Measurements from ENCODE around the gene SWAP70.

Gene SWAP70

DNA sequence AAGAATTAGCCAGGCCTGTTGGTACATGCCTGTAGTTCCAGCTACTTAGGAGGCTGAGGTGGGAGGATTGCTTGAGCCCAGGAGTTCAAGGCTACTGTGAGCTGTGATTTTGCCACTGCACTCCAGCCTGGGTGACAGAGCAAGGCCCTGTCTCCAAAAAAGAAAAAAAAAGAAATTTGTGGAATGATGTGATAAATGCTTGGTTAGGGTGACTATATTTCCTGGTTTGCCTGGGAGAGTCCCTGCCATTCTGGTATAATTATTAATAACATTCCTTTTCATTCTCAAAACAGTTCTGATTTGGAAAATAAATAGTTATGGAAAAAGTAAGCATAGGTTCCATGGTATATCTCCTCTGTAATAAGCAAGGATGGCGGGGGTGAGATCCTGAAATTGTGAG is 74.8 kb downstream of the SWAP70 start:
- Histone ChIP-seq H3K4me1 (ENCODE audit: control insufficient read depth, low read length) (peaks cover 89% of the 10 kb centered on the region), H3K4me3 (ENCODE audit: low read length) (peak overlapping the region; percentile 59), H3K27me3 (ENCODE audit: control insufficient read depth, low read length) (no peaks in the 10 kb centered on the region), H4K20me1 (ENCODE audit: control insufficient read depth, insufficient read depth, low read depth, low read length) (peaks cover 2% of the 10 kb centered on the region; the same call in 1 of the 2 replicates), H3F3A (ENCODE audit: control insufficient read depth, insufficient read depth) (peaks cover 88% of the 10 kb centered on the region), H3K79me2 (ENCODE audit: control insufficient read depth, low read length) (peaks cover 78% of the 10 kb centered on the region), H3K27ac (ENCODE audit: low read depth, low read length) (peak overlapping the region; percentile 85), H3K4me2 (ENCODE audit: low read length) (peak overlapping the region; percentile 57), H3K36me3 (ENCODE audit: control insufficient read depth, low read length) (peaks cover 88% of the 10 kb centered on the region), H3K9me2 (replicated peaks; ENCODE audit: control insufficient read depth, low read length) (no peaks in the 10 kb centered on the region), H3K9me3 (ENCODE audit: control insufficient read depth, insufficient read depth, low read length) (no peaks in the 10 kb centered on the region)
- TF ChIP-seq, protein P1, sequence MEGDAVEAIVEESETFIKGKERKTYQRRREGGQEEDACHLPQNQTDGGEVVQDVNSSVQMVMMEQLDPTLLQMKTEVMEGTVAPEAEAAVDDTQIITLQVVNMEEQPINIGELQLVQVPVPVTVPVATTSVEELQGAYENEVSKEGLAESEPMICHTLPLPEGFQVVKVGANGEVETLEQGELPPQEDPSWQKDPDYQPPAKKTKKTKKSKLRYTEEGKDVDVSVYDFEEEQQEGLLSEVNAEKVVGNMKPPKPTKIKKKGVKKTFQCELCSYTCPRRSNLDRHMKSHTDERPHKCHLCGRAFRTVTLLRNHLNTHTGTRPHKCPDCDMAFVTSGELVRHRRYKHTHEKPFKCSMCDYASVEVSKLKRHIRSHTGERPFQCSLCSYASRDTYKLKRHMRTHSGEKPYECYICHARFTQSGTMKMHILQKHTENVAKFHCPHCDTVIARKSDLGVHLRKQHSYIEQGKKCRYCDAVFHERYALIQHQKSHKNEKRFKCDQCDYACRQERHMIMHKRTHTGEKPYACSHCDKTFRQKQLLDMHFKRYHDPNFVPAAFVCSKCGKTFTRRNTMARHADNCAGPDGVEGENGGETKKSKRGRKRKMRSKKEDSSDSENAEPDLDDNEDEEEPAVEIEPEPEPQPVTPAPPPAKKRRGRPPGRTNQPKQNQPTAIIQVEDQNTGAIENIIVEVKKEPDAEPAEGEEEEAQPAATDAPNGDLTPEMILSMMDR (IDR thresholded peaks at IDR 0.05; ENCODE audit: low read depth, low read length, poor library complexity, severe bottlenecking) = no peak
- TF ChIP-seq EZH2phosphoT487 (IDR thresholded peaks at IDR 0.05; ENCODE audit: borderline replicate concordance, low read length) = no peak

DNA sequence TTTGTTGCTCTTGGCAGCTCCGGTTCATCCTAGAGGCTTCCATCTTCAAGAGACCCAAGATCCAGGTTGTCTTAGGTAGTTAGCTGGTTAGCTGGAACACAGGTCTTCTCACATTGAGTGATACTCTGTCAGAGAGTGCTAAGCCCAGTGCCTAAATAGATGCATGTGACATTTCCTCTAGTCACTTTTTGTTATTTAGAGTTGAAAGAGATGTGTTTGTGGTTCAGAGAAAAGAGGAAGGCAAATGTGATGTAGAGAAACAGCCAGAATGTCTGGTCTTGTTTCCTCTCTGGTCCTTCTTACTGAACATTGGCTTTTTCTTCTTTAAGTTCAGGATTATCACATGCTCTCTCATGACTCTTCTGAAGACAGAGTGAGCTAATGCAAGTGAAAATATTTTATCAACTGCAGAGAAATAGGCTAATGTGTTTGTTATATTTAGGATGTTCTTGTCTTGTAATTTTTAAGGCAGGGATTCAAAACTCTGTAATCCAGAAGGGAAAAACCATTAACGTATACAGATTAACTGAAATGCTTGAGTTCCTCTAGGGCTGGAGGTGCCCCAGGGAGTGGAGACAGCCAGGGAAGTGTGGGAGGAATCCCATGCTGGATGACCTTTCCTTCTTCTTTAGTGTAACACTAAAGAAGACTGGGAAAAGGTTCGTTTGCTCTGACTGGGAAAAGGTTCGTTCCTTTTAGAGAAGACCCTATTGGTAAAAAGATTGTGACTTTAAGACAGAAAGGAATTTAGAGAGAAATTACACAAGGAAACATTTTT is 75.4 kb downstream of the SWAP70 start:
- Histone ChIP-seq H3F3A (ENCODE audit: control insufficient read depth, insufficient read depth) (peaks cover 87% of the 10 kb centered on the region), H3K36me3 (ENCODE audit: control insufficient read depth, low read length) (peaks cover 87% of the 10 kb centered on the region), H3K4me3 (ENCODE audit: low read length) (peak overlapping the region; percentile 59), H4K20me1 (ENCODE audit: control insufficient read depth, insufficient read depth, low read depth, low read length) (peaks cover 2% of the 10 kb centered on the region; the same call in 1 of the 2 replicates), H3K4me1 (ENCODE audit: control insufficient read depth, low read length) (peaks cover 89% of the 10 kb centered on the region), H3K79me2 (ENCODE audit: control insufficient read depth, low read length) (peaks cover 73% of the 10 kb centered on the region), H3K4me2 (ENCODE audit: low read length) (peak overlapping the region; percentile 57), H3K27me3 (ENCODE audit: control insufficient read depth, low read length) (no peaks in the 10 kb centered on the region), H3K9me2 (replicated peaks; ENCODE audit: control insufficient read depth, low read length) (no peaks in the 10 kb centered on the region), H3K27ac (ENCODE audit: low read depth, low read length) (peak overlapping the region; percentile 85), H3K9me3 (ENCODE audit: control insufficient read depth, insufficient read depth, low read length) (no peaks in the 10 kb centered on the region)
- TF ChIP-seq, protein P1 (IDR thresholded peaks at IDR 0.05; ENCODE audit: low read depth, low read length, poor library complexity, severe bottlenecking) = no peak
- TF ChIP-seq EZH2phosphoT487 (IDR thresholded peaks at IDR 0.05; ENCODE audit: borderline replicate concordance, low read length) = no peak

DNA sequence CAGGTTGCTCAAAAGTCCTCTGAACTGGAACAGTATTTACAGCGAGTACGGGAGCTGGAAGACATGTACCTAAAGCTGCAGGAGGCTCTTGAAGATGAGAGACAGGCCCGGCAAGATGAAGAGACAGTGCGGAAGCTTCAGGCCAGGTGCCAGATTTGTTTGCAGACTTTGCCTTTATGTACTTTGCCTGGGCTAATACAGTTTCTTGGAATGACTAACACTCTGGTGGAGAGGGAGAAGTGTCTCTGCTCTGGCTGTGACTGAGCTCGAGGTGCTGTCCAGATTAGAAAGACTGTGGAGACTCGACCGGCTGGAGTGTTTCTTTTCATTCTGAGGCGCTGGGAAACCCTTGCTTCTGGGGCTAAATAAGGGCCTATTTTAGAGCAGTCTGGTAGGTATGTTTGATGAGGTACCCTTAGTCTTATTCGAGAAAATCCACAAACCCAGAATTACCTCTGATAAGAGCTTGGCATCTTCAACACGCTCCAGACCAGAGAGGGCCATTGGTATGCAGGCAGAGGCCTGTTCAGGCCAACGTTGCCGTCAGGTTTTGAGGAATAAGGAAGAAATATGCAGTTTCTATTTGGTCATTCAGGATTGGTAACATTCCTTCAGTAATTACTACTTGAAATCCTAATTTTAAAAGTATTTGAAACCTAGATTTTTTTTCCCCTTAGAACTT is 76.5 kb downstream of the SWAP70 start:
- Histone ChIP-seq H3F3A (ENCODE audit: control insufficient read depth, insufficient read depth) (peaks cover 87% of the 10 kb centered on the region), H3K27ac (ENCODE audit: low read depth, low read length) (peak overlapping the region; percentile 85), H3K4me3 (ENCODE audit: low read length) (peak overlapping the region; percentile 14; the same call in 1 of the 2 replicates), H4K20me1 (ENCODE audit: control insufficient read depth, insufficient read depth, low read depth, low read length) (peaks cover 2% of the 10 kb centered on the region; the same call in 1 of the 2 replicates), H3K36me3 (ENCODE audit: control insufficient read depth, low read length) (peaks cover 85% of the 10 kb centered on the region), H3K4me2 (ENCODE audit: low read length) (peak overlapping the region; percentile 57), H3K4me1 (ENCODE audit: control insufficient read depth, low read length) (peaks cover 89% of the 10 kb centered on the region), H3K9me3 (ENCODE audit: control insufficient read depth, insufficient read depth, low read length) (no peaks in the 10 kb centered on the region), H3K27me3 (ENCODE audit: control insufficient read depth, low read length) (no peaks in the 10 kb centered on the region), H3K9me2 (replicated peaks; ENCODE audit: control insufficient read depth, low read length) (no peaks in the 10 kb centered on the region), H3K79me2 (ENCODE audit: control insufficient read depth, low read length) (peaks cover 67% of the 10 kb centered on the region)
- TF ChIP-seq, protein P1 (IDR thresholded peaks at IDR 0.05; ENCODE audit: low read depth, low read length, poor library complexity, severe bottlenecking) = no peak
- no peak for TF ChIP-seq EZH2phosphoT487 (IDR thresholded peaks at IDR 0.05; ENCODE audit: borderline replicate concordance, low read length)
